ENCODE data around the gene TMEM144. TPM values are rescaled to one million over a fixed set of nuclear protein-coding genes. Genes with fewer than 3 reads are reported as not detected.

TMEM144 gene
- total and polyA plus RNA-seq, 4 donors, result 5.2 to 18.9 (median 12.2) TPM

DNA sequence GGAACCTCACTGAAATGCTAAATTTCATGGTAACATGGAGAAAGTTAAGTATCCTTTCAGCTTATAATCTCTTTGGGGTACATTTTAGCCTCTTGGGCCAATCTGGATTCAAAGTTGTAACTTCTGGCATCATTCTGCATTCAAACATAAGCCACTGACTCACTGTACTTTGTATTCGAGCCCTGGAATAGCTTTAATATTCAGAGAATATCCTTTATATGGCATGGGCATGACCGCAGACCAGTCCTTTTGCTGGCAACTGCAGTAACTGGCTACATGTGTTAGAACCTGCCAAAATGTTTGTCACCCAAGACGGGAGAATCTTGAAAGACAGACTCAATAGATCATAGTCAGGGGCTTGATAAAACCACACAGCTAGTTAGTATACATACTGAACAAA, 40.8 kb upstream of the TMEM144 start:
- ATAC-seq (ENCODE audit: low FRiP score) (peak; percentile 38), DNase-seq (no peak)
- WGBS, 2 donors, result 1 to 2% methylated on average over 3 of the region's 3 CpGs
- H3K4me3 ChIP-seq (ENCODE audit: low read length in 2 of 2), result peak overlapping the region; percentile 89 to 96
- H3K27ac ChIP-seq (ENCODE audit: low read depth in 1 of 2, low read length in 2 of 2), result peak overlapping the region; percentile 94
- no peaks in the 10 kb centered on the region for H3K36me3 ChIP-seq (ENCODE audit: control insufficient read depth in 1 of 2, insufficient read depth in 2 of 2, low read length in 1 of 2)
- no peaks in the 10 kb centered on the region for H3K27me3 ChIP-seq (ENCODE audit: control insufficient read depth in 1 of 2, insufficient read depth in 2 of 2, low read length in 1 of 2)
- intact Hi-C loops (cut with DNase I), result loop anchor here in 1 of 2 donors (5.0 to 10.0 kb wide), 2 partner anchors 115 to 177 kb away; no protein-coding TSS in a partner anchor
- H3K4me1 ChIP-seq (ENCODE audit: control insufficient read depth in 1 of 2, insufficient read depth in 2 of 2, low read length in 2 of 2), result peaks cover 2 to 7% of the 10 kb centered on the region in 2 donors
- H3K9me3 ChIP-seq (ENCODE audit: control insufficient read depth, low read length), result no peaks in the 10 kb centered on the region

- peak; percentile 39 for ATAC-seq (ENCODE audit: low FRiP score)
- H3K4me1 ChIP-seq (ENCODE audit: control insufficient read depth in 1 of 2, insufficient read depth in 2 of 2, low read length in 2 of 2), result peaks cover 4 to 10% of the 10 kb centered on the region in 2 donors
- H3K27ac ChIP-seq (ENCODE audit: low read depth in 1 of 2, low read length in 2 of 2), result peak overlapping the region; percentile 51 to 94
These were observed 40.2 kb upstream of the TMEM144 start for GRCh38 chr4:158169931-158170690.

GRCh38 chr4:158170691-158171561, 39.4 kb upstream of the TMEM144 start:
- 5 to 7% methylated on average over 42 of the region's 42 CpGs for WGBS, 2 donors
- Histone ChIP-seq H3K36me3 (ENCODE audit: control insufficient read depth in 1 of 2, insufficient read depth in 2 of 2, low read length in 1 of 2) (no peaks in the 10 kb centered on the region), H3K27ac (ENCODE audit: low read depth in 1 of 2, low read length in 2 of 2) (peak overlapping the region; percentile 51 to 94), H3K27me3 (ENCODE audit: control insufficient read depth in 1 of 2, insufficient read depth in 2 of 2, low read length in 1 of 2) (no peaks in the 10 kb centered on the region), H3K9me3 (ENCODE audit: control insufficient read depth, low read length) (no peaks in the 10 kb centered on the region), H3K4me3 (ENCODE audit: low read length in 2 of 2) (peak overlapping the region; percentile 89 to 96), H3K4me1 (ENCODE audit: control insufficient read depth in 1 of 2, insufficient read depth in 2 of 2, low read length in 2 of 2) (peaks cover 4 to 10% of the 10 kb centered on the region in 2 donors)
- intact Hi-C loops (cut with DNase I), result loop anchor here (1.0 to 10.0 kb wide), 7 partner anchors 36 to 946 kb away; partner anchors contain the start of genes GRIA2 (in 1 of the 2) and TMEM144 (in 1 of the 2)
- ATAC-seq (ENCODE audit: low FRiP score), result peak; percentile 83
- peak; percentile 90 to 93 for DNase-seq

More at GRCh38 chr4:158169931-158170690, 40.2 kb upstream of the TMEM144 start:
- DNase-seq, result no peak
- intact Hi-C loops (cut with DNase I), result loop anchor here (1.0 to 10.0 kb wide), 9 partner anchors 37 to 945 kb away; partner anchors contain the start of genes GRIA2 (in 1 of the 2) and TMEM144 (in 1 of the 2)
- Histone ChIP-seq H3K4me3 (ENCODE audit: low read length in 2 of 2) (peak overlapping the region; percentile 89 to 96), H3K9me3 (ENCODE audit: control insufficient read depth, low read length) (no peaks in the 10 kb centered on the region), H3K27me3 (ENCODE audit: control insufficient read depth in 1 of 2, insufficient read depth in 2 of 2, low read length in 1 of 2) (no peaks in the 10 kb centered on the region), H3K36me3 (ENCODE audit: control insufficient read depth in 1 of 2, insufficient read depth in 2 of 2, low read length in 1 of 2) (no peaks in the 10 kb centered on the region)
- WGBS, 2 donors, result 3 to 5% methylated on average over 18 of the region's 18 CpGs

- WGBS, 2 donors, result 1% methylated on average over 12 of the region's 12 CpGs
- Histone ChIP-seq H3K4me1 (ENCODE audit: control insufficient read depth in 1 of 2, insufficient read depth in 2 of 2, low read length in 2 of 2) (peaks cover 5 to 12% of the 10 kb centered on the region in 2 donors), H3K27ac (ENCODE audit: low read depth in 1 of 2, low read length in 2 of 2) (peak within 1 kb of the TSS; percentile 92 to 99), H3K27me3 (ENCODE audit: control insufficient read depth in 1 of 2, insufficient read depth in 2 of 2, low read length in 1 of 2) (no peaks in the 10 kb centered on the region), H3K9me3 (ENCODE audit: control insufficient read depth, low read length) (no peaks in the 10 kb centered on the region), H3K4me3 (ENCODE audit: low read length in 2 of 2) (peak within 1 kb of the TSS; percentile 89 to 97), H3K36me3 (ENCODE audit: control insufficient read depth in 1 of 2, insufficient read depth in 2 of 2, low read length in 1 of 2) (no peaks in the 10 kb centered on the region)
- intact Hi-C loops (cut with DNase I), result loop anchor here (5.0 to 10.0 kb wide), 6 partner anchors 35 to 948 kb away; partner anchors contain the start of genes GRIA2 (in 1 of the 2) and TMEM144 (in 1 of the 2)
- ATAC-seq (ENCODE audit: low FRiP score) (peak; percentile 53), DNase-seq (no peak)
These were observed 37.7 kb upstream of the TMEM144 start, which contains the start of gene GASK1B for GRCh38 chr4:158172261-158173258. GASK1B (minus strand) TSS chr4:158173025; CDS start chr4:158171375, 1,650 bp downstream.

DNA sequence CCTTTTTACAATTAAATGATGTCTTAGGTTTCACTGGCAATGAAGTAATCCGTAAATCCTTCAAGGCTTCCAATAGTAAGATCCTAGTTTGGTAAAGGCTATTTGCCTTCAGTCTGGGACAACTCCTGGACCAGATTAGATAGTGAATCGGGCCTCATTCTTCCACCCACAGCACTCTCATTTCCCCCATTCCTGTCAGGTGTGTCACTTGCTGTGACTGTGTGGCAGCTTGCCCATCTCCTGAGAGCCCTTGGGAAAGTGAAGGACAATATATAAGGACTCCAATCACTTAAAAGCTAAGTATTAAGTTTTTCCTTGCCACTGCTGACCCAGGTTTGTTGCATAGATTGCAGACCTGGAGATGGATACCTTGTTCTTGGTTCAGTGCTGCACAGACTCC, 34.2 kb upstream of the TMEM144 start:
- ATAC-seq (ENCODE audit: low FRiP score) (no peak), DNase-seq (peak in 1 of 2 donors; percentile 64)
- Histone ChIP-seq H3K4me3 (ENCODE audit: low read length in 2 of 2) (peak overlapping the region in 1 of 2 donors; percentile 48), H3K4me1 (ENCODE audit: control insufficient read depth in 1 of 2, insufficient read depth in 2 of 2, low read length in 2 of 2) (peaks cover 7 to 17% of the 10 kb centered on the region in 2 donors), H3K27ac (ENCODE audit: low read depth in 1 of 2, low read length in 2 of 2) (peak overlapping the region; percentile 84 to 97), H3K9me3 (ENCODE audit: control insufficient read depth, low read length) (no peaks in the 10 kb centered on the region), H3K27me3 (ENCODE audit: control insufficient read depth in 1 of 2, insufficient read depth in 2 of 2, low read length in 1 of 2) (no peaks in the 10 kb centered on the region), H3K36me3 (ENCODE audit: control insufficient read depth in 1 of 2, insufficient read depth in 2 of 2, low read length in 1 of 2) (no peaks in the 10 kb centered on the region)
- intact Hi-C loops (cut with DNase I), result loop anchor here in 1 of 2 donors (10.0 kb wide), 2 partner anchors 449 to 951 kb away; partner anchors contain the start of gene GRIA2
- WGBS, 2 donors, result 19 to 26% methylated on average over 2 of the region's 2 CpGs

GRCh38 chr4:158176776-158177175, 33.5 kb upstream of the TMEM144 start:
- no peak for ATAC-seq (ENCODE audit: low FRiP score)
- H3K36me3 ChIP-seq (ENCODE audit: control insufficient read depth in 1 of 2, insufficient read depth in 2 of 2, low read length in 1 of 2), result no peaks in the 10 kb centered on the region
- intact Hi-C loops (cut with DNase I), result loop anchor here in 1 of 2 donors (10.0 kb wide), 2 partner anchors 448 to 952 kb away; partner anchors contain the start of gene GRIA2

DNA sequence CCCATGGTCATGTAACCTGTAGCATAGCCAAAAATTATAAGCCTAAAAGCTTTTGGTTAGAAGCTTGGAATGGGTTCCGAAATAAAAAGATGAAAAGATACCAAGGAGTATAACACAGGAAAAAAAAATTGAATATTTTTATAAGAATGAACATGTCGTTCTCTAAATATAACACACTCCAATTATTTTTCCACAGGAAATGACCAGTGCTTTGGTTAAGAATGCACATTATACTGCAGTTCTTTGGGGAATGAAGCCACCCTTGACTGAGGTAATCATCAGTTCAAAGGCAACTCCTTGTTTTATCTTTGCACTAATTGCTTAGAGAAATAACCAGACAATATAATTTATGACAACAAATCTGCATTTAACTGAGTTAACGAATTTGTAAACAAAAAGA, 30.8 kb upstream of the TMEM144 start:
- Histone ChIP-seq H3K4me1 (ENCODE audit: control insufficient read depth in 1 of 2, insufficient read depth in 2 of 2, low read length in 2 of 2) (peaks cover 7 to 16% of the 10 kb centered on the region in 2 donors), H3K27me3 (ENCODE audit: control insufficient read depth in 1 of 2, insufficient read depth in 2 of 2, low read length in 1 of 2) (no peaks in the 10 kb centered on the region), H3K27ac (ENCODE audit: low read depth in 1 of 2, low read length in 2 of 2) (peak overlapping the region; percentile 98 to 100), H3K9me3 (ENCODE audit: control insufficient read depth, low read length) (no peaks in the 10 kb centered on the region), H3K36me3 (ENCODE audit: control insufficient read depth in 1 of 2, insufficient read depth in 2 of 2, low read length in 1 of 2) (no peaks in the 10 kb centered on the region), H3K4me3 (ENCODE audit: low read length in 2 of 2) (no peak overlapping the region)
- intact Hi-C loops (cut with DNase I), result loop anchor here in 1 of 2 donors (10.0 kb wide), 2 partner anchors 445 to 955 kb away; partner anchors contain the start of gene GRIA2
- DNase-seq (no peak), ATAC-seq (ENCODE audit: low FRiP score) (peak; percentile 47)
- 23 to 24% methylated on average over 3 of the region's 3 CpGs for WGBS, 2 donors

More at GRCh38 chr4:158176776-158177175, 33.5 kb upstream of the TMEM144 start:
- Histone ChIP-seq H3K27me3 (ENCODE audit: control insufficient read depth in 1 of 2, insufficient read depth in 2 of 2, low read length in 1 of 2) (no peaks in the 10 kb centered on the region), H3K9me3 (ENCODE audit: control insufficient read depth, low read length) (no peaks in the 10 kb centered on the region), H3K27ac (ENCODE audit: low read depth in 1 of 2, low read length in 2 of 2) (peak overlapping the region; percentile 71 to 84), H3K4me1 (ENCODE audit: control insufficient read depth in 1 of 2, insufficient read depth in 2 of 2, low read length in 2 of 2) (peaks cover 7 to 17% of the 10 kb centered on the region in 2 donors), H3K4me3 (ENCODE audit: low read length in 2 of 2) (no peak overlapping the region)
- DNase-seq, result no peak

Data from aorta (tissue), 5 donors.